Endodermal cell (in vitro differentiated cells): ENCODE data around the gene CALML3. TPM values are rescaled to one million over a fixed set of nuclear protein-coding genes. Genes with fewer than 3 reads are reported as not detected.
A peak's percentile ranks its signal among the peaks of the same experiment; 100 is the strongest.

Experiments used
- DNase-seq: peaks from one replicate; pipeline ENCODE4 v3.0.0-alpha.2; 2017
- H3K27ac ChIP-seq: 2 replicates; pipeline ENCODE4 v1.5.1; 2013; ENCODE audit warnings: mild to moderate bottlenecking, low read depth, low read length, moderate library complexity
- H3K27me3 ChIP-seq: 2 replicates; pipeline ENCODE4 v1.6.1; 2013; ENCODE audit warnings: mild to moderate bottlenecking, low read length, moderate library complexity; ENCODE audit not compliant: insufficient read depth, control insufficient read depth, poor library complexity, severe bottlenecking
- H3K36me3 ChIP-seq: 2 replicates; pipeline ENCODE4 v1.7.0; 2013; ENCODE audit warnings: mild to moderate bottlenecking, low read length, moderate library complexity; ENCODE audit not compliant: control insufficient read depth, insufficient read depth
- H3K4me1 ChIP-seq: one replicate; pipeline ENCODE4 v1.7.0; 2013; ENCODE audit warnings: low read length; ENCODE audit not compliant: control insufficient read depth, insufficient read depth
- H3K4me3 ChIP-seq: 2 replicates; pipeline ENCODE4 v1.5.1; 2013; ENCODE audit warnings: mild to moderate bottlenecking, low read length, moderate library complexity
- H3K9ac ChIP-seq: 2 replicates; pipeline ENCODE4 v1.6.1; 2013; ENCODE audit warnings: mild to moderate bottlenecking, low read length, moderate library complexity; ENCODE audit not compliant: poor library complexity, severe bottlenecking; ENCODE audit errors: extremely low read depth
- H3K9me3 ChIP-seq: 2 replicates; pipeline ENCODE4 v1.6.1; 2013; ENCODE audit warnings: mild to moderate bottlenecking, low read length, moderate library complexity; ENCODE audit not compliant: control insufficient read depth
- H3K27ac Mint-ChIP-seq: 2 replicates; pipeline ENCODE4 v1.8.0; 2020; ENCODE audit warnings: mixed read lengths
- H3K27me3 Mint-ChIP-seq: 2 replicates; pipeline ENCODE4 v1.8.0; 2021; ENCODE audit warnings: mild to moderate bottlenecking, mixed read lengths; ENCODE audit not compliant: insufficient read depth
- H3K36me3 Mint-ChIP-seq: 2 replicates; pipeline ENCODE4 v1.8.0; 2020; ENCODE audit warnings: low read depth, mixed read lengths
- H3K4me1 Mint-ChIP-seq: 2 replicates; pipeline ENCODE4 v1.8.0; 2020; ENCODE audit warnings: mixed read lengths
- H3K4me3 Mint-ChIP-seq: 2 replicates; pipeline ENCODE4 v1.8.0; 2020; ENCODE audit warnings: mild to moderate bottlenecking, moderate library complexity, mixed read lengths
- H3K9me3 Mint-ChIP-seq: 2 replicates; pipeline ENCODE4 v1.8.0; 2020; ENCODE audit warnings: mild to moderate bottlenecking, mixed read lengths
- WGBS, 2 experiments: methylation state at CpG; one replicate each; pipeline versions ENCODE4 v1.1.5 to v1.1.7; 2013; ENCODE audit warnings: missing lambda C conversion rate in 2 of 2, mixed read lengths in 1 of 2; ENCODE audit not compliant: insufficient coverage in 1 of 2, insufficient read length in 1 of 2; 5-methylcytosine and 5-hydroxymethylcytosine counted together
- total RNA-seq, 2 donors: library from RNA; stranded (reverse); fragmentation: NEBNext Ultra II Directional in 1 of 2; extraction: Animal tissue kit (Norgen Biotek cat#: 25700) in 1 of 2; gene quantifications; 2 replicates in 1 of 2; 3 replicates in 1 of 2; pipeline ENCODE4 v1.2.1, GENCODE V29; 2021
- TF ChIP-seq, protein P1 (sequence below): fragments of 200-600 bp; sonication (generic); conservative IDR thresholded peaks from 2 replicates; pipeline ENCODE4 v1.5.0; 2021; ENCODE audit warnings: antibody characterized with exemption, mild to moderate bottlenecking

CALML3 gene
- total RNA-seq, 2 donors from 2014 or later, result not detected

DNA sequence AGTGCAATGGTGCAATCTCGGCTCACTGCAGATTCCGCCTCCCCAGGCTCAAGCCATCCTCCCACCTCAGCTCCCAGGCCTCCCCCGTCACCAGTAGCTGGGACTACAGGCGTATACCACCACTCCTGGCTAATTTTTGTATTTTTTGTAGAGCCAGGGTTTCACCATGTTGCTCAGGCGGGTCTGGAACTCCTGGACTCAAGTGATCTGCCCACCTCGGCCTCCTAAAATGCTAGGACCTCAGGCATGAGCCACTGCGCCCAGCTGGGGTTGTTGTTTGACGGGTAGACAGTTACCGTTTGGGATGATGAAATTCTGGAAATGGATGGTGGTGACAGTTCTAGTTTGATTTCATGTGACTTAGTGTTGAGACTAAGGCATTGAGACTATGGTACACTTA is 15.3 kb downstream of the CALML3 start:
- Mint-ChIP-seq H3K27ac (no peak overlapping the region), H3K4me3 (no peak overlapping the region), H3K27me3 (no peaks in the 10 kb centered on the region), H3K9me3 (peaks cover 21% of the 10 kb centered on the region), H3K36me3 (peaks cover 5% of the 10 kb centered on the region), H3K4me1 (peaks cover 6% of the 10 kb centered on the region)
- Histone ChIP-seq H3K4me1 (no peaks in the 10 kb centered on the region), H3K27ac (no peak overlapping the region), H3K9ac (no peak overlapping the region), H3K4me3 (no peak overlapping the region), H3K36me3 (no peaks in the 10 kb centered on the region), H3K27me3 (no peaks in the 10 kb centered on the region), H3K9me3 (peaks cover 15% of the 10 kb centered on the region)
- DNase-seq, result peak; percentile 10
- 94 to 98% methylated on average over 7 to 9 of the region's 9 CpGs for WGBS, 2 experiments
- TF ChIP-seq, protein P1, sequence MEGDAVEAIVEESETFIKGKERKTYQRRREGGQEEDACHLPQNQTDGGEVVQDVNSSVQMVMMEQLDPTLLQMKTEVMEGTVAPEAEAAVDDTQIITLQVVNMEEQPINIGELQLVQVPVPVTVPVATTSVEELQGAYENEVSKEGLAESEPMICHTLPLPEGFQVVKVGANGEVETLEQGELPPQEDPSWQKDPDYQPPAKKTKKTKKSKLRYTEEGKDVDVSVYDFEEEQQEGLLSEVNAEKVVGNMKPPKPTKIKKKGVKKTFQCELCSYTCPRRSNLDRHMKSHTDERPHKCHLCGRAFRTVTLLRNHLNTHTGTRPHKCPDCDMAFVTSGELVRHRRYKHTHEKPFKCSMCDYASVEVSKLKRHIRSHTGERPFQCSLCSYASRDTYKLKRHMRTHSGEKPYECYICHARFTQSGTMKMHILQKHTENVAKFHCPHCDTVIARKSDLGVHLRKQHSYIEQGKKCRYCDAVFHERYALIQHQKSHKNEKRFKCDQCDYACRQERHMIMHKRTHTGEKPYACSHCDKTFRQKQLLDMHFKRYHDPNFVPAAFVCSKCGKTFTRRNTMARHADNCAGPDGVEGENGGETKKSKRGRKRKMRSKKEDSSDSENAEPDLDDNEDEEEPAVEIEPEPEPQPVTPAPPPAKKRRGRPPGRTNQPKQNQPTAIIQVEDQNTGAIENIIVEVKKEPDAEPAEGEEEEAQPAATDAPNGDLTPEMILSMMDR, result no peak

DNA sequence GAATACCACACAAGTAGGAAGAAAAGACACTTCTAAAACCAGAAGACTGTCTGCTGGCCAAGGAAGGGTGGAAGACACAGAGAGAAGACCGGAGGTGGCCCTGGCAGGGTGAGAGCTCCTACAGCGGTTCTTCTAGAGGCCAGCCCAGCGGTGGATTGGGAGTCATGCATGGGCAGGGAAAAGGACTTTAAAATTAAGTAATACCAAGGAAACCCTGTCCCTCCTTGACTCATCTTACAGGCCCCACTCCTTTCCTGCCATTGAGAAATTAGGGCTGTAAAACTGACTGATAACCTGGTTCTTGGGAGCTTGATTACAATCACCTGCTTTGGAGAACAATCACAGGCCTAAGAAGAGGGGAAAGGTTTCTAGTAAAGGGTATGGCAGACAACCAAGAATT is 16.1 kb downstream of the CALML3 start:
- Histone ChIP-seq H3K27me3 (no peaks in the 10 kb centered on the region), H3K9me3 (peaks cover 15% of the 10 kb centered on the region), H3K4me3 (no peak overlapping the region), H3K27ac (no peak overlapping the region), H3K36me3 (no peaks in the 10 kb centered on the region), H3K4me1 (no peaks in the 10 kb centered on the region), H3K9ac (no peak overlapping the region)
- Mint-ChIP-seq H3K27me3 (no peaks in the 10 kb centered on the region), H3K4me1 (peaks cover 10% of the 10 kb centered on the region), H3K36me3 (peaks cover 5% of the 10 kb centered on the region), H3K27ac (no peak overlapping the region), H3K4me3 (no peak overlapping the region), H3K9me3 (peaks cover 21% of the 10 kb centered on the region)
- 92% methylated on average over 3 of the region's 3 CpGs; no CpG with 5 or more reads in 1 of the 2 experiments for WGBS, 2 experiments
- TF ChIP-seq, protein P1, result no peak
- DNase-seq, result peak; percentile 10

DNA sequence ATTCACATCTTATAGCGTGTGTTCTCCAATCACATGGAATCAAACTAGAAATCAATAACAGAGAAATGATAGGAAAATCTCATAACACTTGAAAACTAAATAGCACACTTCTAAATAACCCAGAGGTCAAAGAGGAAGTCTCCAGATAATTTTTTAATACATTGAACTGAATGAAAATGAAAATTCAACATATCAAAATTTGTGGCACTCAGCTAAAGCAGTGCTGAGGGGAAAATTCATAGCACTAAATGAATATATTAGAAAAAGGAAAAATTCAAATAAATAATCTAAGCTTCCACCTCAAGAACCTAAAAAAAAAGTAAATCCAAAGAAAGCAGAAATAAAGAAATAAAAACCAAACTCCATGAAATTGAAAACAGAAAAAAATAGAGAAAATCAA is 17.3 kb downstream of the CALML3 start:
- WGBS, 2 experiments, result 80 to 96% methylated on average over 1 of the region's 1 CpG
- Mint-ChIP-seq H3K36me3 (peaks cover 5% of the 10 kb centered on the region), H3K4me1 (peaks cover 13% of the 10 kb centered on the region)

More for the DNA sequence above, 17.3 kb downstream of the CALML3 start:
- Histone ChIP-seq H3K4me1 (no peaks in the 10 kb centered on the region), H3K9me3 (peaks cover 15% of the 10 kb centered on the region), H3K27me3 (no peaks in the 10 kb centered on the region), H3K4me3 (no peak overlapping the region), H3K36me3 (no peaks in the 10 kb centered on the region), H3K27ac (no peak overlapping the region), H3K9ac (no peak overlapping the region)
- TF ChIP-seq, protein P1, result no peak
- Mint-ChIP-seq H3K27me3 (no peaks in the 10 kb centered on the region), H3K27ac (no peak overlapping the region), H3K9me3 (peaks cover 21% of the 10 kb centered on the region), H3K4me3 (no peak overlapping the region)
- no peak for DNase-seq
